Stimulated activated CD8-positive, alpha-beta memory T cell treated with anti-CD3 and anti-CD28 coated beads, Interleukin-15, amount 100 ng/mL, for 1 hour (primary cell): Measurements from ENCODE around the gene NUCB2.

Experiments
- DNase-seq: peaks from one replicate; pipeline ENCODE4 v3.0.0-alpha.2; 2020; ENCODE audit warnings: low read depth

The NUCB2 gene

DNA sequence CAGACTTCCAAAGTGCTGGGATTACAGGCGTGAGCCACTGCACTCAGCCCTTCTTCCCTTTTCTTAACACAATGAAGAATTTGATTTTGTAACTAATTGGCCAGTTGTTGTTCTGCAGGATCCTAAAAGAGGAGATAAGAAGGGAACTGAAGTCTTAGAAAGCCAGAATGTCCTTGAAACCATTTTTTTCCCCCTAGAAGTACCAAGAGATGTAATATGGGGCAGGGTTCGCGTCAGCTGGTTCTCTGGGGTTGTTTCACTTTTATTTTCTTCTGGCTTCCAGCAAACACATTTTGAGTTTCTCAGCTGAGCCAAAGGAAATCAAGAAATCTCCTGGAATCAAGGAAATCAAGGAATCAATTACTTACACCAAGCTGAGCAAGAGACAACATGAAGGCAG is 7.6 kb upstream of the NUCB2 start:
- no peak for DNase-seq

DNA sequence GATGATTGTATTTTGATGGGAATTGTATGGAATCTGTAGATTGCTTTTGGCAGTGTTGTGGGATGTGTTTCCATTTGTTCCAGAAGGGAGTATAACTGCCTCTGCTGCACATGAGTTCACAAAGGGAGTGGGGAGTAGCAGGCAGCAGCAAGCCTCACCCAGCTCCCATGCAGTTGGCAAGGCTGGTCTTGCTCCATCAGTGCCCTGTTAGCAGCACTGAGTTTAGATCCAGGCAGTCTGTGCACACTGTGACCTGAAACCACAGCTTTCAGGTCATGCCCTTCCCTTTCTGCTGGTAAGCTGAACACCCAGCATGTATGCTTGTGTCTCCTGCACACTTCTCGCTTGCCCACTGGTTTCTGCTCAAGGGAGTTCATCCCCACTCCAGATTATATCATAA is 3.7 kb upstream of the NUCB2 start:
- DNase-seq, result no peak

DNA sequence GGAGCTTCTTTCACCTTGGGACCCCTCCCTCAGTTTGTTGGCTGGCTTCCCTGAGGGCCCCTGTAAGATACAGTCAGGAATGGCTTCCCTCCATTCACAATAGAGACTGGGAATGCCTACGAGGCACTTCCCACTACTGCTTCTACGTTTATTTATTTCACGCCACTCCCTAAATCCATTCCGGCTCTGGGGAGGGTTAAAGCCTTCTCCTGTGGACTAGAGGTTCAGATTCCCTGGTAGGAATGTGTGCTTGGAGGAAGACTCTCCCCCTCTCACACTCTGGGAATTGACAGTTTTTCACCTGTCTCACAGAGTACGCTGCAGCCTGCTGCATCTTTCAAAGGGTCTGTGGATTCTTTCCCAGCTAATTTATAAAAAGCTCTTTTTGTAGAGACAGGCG is 3.3 kb upstream of the NUCB2 start:
- DNase-seq, result no peak

DNA sequence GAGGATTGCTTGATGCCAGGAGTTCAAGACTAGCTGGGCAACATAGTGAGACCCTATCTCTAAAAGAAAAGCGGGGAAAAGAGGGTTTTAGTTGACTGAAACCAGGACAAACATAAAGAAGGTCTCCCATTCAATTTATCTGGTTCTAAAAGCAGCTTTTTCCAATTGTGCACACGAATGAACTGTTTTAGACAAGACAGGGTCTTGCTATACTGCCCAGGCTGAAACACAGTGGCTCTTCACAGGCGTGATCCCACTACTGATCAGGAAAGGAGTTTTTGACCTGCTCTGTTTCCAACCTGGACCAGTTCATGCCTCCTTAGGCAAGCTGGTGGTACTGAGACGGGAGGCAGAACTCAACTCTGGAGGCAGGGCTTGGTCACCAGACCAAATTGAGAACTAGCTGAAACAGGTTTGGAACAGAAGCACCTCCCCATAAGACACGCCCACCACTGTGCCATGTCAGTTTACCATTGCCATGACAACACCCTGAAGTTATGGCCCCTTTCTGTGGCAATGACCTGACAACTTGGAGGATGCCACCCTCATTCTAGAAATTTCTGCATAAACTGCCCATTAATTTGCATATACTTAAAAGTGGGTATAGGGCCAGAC is 2.8 kb upstream of the NUCB2 start:
- DNase-seq, result no peak

DNA sequence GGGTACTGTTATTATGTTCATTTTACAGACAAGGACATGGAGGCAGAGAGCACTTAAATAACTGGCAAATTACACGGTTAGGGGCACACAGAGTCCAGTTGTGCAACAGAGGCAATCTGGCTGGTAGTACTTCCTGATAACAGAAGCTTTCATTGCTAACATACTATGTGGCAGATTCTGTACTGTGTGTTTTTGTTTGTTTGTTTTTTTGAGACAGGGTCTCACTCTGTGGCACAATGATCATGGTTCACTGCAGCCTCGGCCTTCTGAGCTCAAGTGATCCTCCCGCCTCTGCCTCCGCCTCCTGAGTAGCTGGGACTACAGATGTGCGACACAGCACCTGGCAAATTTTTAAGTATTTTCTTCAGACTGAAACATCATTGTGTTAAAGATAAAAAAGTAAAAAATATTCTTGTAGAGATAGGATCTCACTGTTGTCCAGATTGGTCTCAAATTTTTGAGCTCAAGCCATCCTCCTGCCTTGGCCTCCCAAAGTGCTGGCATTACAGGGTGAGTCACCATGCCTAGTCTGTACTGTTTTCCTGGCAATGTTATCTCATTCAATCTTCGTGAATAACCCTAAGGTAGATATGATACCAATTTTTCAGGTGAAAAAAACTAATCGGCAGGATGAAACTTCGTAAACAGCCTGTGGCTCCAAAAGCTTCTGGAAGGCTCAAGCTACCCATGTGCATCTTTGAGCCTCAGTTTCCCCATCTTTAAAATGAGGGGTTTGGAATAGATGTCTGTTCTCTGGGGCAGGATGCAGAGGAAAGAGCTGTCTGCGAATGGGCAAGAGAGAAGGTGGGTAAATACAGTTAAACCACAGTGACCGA is 921 bp upstream of the NUCB2 start:
- DNase-seq, result no peak

DNA sequence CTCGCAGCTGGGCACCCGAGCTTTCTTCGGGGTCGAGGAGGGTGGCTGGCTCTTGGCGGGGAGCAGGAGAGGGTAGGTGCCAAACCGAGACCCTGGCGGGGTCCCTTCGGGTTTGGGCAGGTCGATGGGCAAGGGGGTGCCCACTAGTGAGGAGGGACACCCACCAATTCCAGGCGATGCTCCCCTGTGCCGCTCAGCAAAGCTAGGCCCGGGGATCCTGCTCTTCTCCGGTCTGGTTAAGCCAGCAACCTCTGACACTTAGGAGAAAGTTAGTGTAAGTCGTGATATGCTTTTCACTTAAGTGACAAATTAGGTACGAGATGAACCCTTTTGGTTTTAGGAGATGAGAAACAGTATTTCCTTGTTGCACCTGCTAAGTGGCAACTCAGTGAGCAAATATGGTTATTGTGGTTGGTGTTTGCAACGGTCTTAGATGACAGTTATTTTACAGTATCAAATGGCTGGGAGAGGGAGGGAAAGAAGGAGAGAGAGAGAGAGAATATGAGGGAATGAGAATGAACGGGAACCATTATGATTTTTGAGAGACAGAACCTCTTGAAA is 565 bp downstream of the NUCB2 start:
- DNase-seq, result no peak

DNA sequence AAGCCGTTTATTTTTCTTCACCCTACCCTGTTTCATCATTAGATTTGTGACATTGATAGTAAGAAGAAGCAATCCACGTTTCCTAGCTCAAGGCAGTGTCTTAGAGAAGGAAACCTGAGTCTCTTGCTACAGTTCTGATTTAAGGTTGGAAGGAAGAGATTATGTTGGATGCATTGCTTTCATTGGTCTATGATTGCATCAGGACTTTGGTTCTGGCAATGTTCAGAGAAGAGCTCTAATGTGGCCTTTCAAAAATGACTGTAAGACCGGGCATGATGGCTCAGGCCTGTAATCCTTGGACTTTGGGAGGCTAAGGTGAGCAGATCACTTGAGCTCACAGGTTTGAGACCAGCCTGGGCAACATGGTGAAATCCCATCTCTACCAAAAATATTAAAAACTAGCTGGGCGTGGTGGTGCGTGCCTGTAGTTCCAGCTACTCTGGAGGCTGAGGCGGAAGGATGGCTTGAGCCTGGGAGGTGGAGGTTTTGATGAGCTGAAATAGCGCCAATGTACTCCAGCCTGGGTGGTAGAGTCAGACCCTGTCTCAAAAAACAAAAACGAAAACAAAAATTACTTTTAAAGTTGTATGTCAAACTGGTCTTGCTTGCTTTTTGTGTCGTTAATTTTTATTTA is 4.1 kb downstream of the NUCB2 start:
- no peak for DNase-seq

DNA sequence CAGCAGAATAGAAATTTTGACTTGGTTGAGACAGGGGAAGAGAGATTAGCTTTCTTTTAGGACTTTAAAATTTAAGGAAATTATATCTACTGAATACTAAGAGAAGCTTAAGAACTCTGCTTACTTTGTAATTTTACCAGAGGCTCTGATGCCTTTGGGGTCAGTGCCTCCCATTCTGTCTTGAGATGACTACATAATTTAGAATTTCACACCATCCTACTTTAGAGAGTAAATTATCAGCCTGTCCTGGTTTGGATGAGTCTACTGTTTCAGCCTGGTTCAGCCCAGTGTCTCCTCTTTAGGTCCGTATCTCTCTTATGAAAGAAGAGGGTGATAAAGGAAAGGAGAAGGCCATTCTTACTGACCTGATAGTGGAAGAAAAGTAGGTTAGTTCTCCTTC is 9.8 kb downstream of the NUCB2 start:
- no peak for DNase-seq

DNA sequence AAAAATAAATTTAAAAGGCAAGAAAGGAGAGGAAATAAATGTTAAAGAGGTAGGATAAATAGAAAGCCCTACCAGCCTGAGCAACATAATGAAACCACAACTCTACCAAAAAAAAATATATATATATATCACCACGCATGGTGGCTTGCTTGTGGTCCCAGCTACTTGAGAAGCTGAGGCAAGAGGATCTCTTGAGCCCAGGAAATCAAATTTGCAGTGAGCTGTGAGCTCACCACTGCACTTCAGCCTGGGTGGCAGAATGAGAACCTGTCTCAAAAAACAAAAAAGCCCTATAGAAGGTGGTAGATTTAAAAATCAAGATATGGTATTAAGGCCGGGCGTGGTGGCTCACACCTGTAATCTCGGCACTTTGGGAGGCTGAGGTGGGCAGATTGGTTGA is 10.5 kb downstream of the NUCB2 start:
- DNase-seq, result no peak

DNA sequence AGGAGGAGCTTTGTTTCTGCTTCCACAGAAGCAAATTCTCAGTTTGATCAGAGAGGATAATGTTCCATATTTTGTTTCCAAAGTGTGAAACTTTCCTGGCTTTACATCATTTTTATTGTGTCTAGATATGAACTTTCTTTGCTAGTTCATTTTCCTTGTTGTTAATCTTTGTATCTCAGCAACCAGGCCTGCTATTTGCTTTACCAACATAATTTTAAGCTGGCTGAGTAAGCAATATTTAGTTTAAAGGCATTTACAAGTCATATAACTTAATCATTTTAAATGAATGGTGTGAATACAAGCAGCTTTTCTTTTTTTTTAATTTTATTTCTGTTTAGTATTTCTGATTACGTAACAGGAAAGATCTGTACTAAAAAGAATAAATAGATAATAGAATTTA is 15.2 kb downstream of the NUCB2 start:
- no peak for DNase-seq

DNA sequence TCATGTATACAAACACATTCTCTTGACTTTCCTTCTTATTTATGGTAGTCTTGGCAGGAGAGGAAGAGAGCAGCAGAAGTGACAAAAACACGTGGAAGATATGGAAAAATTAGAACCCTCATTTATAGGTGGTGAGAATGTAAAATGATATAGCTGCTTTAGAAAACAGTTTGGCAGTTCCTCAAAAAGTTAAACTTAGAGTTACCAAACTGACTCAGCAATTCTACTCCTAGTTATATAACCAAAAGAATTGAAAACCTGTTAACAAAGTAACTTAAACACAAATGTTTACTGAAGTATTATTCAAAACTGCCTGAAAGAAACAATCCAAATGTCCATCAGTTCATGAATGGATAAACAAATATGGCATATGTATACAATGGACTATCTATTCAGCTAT is 16.8 kb downstream of the NUCB2 start:
- DNase-seq, result no peak

DNA sequence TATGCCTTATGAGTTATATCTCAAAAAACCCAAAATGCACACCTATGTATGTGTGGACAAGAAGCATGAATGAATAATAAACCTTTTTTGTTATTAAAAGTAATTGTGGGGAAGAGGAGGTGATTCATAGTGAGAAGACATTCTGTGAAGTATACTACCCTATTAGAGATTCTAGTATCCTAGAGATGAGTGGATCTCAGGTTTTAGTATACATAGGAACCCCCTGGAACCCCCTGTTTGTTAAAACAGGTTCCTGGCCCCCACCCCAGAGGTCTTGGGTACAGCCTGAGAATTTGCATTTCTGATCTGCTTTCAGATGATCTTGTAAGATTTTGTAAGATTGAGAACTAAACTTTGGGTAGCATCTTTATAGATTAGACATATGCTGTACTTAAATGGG is 17.5 kb downstream of the NUCB2 start:
- DNase-seq, result no peak

DNA sequence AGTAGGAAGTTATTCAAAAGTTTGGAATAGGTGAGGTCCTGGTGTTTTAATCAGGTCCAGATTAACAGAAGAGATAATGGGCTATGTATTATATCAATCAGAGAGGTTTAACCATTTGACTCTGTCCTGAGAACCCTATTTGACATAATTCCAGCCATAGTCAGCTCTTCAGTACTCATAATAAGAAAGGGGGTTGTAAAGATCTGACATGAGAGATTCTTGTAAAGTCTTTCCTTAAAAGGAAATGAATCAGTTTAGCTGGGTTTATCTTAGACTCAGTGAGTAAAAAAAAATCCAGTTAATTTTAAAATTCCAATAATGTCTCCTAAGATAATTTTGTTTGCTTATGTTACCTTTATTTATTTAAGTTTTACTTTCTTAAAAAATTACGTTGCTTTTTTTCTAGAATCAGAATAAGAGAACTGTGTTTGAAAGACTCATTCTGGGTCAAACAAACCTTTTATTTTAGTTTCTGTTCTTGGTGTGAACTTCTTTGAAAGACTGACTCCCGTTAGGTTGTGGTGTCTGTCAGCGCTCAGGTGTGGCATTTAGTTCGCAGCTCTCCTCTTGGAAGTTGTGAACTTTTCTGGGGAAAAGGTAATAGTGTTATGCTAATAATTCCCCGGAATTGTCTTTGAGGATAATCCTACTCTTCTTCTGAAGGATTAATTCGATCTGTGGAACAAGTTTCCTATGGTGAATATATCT is 20.5 kb downstream of the NUCB2 start:
- DNase-seq, result no peak

DNA sequence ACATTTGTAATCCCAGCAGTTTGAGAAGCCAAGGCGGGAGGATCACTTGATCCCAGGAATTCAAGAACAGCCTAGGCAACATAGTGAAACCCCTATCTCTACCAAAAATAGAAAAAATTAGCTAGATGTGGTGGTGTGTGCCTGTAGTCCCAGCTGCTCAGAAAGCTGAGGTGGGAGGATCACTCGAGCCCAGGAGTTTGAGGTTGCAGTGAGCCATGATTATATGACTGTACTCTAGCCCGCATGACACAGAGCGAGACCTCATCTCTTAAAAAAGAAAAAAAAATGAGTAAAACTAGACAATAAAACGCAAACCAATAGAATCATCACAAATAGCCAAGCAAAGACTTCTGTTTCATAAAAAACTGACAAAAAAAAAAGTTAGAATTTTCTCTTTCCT is 21.8 kb downstream of the NUCB2 start:
- no peak for DNase-seq

DNA sequence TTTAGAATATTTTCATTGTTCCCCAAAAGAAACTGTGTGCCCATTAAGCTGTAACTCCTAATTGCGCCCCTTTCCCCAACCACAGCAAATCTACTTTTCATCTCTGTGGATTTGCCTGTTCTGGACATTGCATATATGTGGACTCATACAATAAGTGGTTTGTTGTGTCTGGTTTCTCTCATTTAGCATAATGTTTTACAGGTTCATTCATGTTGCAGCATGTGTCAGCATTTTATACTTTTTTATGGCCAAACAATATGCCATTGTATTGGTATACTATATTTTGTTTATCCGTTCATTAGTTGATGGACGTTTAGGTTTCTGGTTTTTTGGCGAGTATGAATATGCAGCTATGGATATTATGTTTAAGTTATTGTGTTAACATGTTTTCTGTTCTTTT is 23.8 kb downstream of the NUCB2 start:
- no peak for DNase-seq

DNA sequence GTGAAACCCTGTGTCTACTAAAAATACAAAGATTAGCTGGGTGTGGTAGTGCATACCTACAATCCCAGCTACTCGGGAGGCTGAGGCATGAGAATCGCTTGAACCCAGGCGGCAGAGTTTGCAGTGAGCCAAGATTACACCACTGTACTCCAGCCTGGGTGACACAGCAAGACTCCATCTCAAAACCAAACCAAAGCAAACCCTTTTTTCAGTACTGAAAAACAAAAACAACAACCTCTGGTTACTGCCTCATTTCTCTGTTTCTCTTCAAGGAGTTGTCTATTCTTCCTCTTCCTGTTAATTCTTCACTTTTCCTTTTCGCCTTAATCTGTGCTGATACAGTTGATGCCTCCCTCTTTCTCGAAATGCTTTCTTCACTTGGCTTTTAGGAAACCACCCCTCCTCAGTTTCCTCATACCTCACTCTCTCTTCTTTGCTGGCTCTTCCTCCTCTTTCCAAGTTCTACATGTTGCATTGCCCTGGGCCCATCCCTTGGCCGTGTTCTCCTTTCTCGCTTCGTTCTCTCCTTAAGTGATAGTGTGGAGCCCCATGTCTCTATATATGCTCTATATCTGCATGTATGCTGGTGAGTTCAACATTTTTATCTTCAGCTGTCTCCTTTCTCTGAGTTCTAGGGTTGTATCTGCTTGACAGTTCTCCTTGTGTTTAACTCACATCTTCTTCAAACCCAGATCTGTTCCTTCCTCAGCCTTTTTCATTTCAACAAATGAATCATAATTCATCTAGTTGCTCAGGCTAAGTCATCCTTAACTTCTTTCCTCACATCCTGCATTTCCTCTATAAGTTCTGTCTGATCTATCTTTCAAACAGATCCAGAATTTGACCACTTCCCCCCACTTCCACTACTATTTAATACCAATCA is 37.1 kb downstream of the NUCB2 start:
- no peak for DNase-seq

DNA sequence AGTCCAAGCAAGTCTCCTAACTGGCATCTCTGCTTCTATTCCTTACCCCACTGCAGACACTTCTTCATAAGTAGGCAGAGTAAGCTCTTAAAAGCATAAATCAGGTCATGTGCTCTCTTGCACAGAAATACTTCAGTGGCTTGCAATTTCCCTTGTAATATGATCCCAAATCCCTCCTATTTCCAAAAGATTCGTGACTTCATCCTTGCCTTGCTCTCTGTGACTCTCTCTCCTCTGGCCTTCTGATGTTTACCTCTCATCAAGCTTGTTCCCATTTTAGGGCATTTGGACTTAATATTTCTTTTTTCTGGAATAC is 37.7 kb downstream of the NUCB2 start:
- no peak for DNase-seq

DNA sequence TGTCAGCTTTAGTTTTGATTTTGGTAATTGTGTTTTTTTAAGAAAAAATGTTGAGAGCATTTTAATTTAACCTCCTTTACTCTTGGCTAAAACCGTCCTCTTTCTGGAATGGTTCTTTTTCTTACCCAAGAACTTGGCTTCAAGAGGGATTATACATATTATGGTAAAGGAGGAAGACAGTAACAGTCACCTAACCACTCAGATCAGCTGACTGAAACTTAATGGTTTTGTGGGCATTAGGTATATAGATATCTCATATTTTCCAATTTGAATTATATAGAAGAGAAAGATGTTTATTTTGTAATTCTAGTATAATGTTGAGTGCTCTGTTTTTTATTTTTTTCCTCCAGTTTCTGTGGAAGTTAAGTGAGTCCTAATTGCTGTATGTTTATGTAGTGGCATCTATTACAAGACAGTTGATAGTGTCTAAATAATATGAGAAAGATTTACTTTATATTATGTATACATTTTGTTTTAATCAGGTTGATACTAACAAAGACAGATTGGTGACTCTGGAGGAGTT is 38.4 kb downstream of the NUCB2 start:
- no peak for DNase-seq

DNA sequence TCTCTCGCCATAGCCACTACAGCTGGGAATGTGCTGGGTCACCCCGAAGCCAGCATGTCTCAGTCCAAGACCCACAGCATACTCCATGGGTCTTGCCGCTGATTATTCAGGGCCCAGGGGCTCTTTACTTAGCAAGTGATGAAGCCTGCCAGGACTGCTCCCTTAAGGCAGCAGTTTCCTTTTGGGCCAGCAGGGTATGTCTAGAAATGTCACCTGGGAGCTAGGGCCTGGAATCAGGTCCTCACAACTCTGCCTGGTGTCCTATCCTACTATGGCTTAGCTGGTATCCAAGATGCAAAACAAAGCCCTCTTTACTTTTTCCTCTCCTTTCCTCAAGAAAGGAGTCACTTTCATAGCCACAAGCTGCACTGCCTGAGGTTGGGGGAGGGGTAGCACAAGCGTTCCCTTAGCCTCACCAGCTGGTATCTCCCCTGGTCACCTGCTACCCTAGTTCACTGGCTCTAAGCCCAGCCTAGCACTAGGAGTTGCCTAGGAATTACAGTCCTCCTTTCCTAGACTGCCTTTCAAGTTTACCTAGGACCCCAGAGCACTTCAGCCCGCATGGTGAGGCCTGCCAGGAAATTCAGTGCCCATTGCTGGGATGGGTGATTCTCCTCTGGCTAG is 52.4 kb downstream of the NUCB2 start:
- DNase-seq, result no peak

DNA sequence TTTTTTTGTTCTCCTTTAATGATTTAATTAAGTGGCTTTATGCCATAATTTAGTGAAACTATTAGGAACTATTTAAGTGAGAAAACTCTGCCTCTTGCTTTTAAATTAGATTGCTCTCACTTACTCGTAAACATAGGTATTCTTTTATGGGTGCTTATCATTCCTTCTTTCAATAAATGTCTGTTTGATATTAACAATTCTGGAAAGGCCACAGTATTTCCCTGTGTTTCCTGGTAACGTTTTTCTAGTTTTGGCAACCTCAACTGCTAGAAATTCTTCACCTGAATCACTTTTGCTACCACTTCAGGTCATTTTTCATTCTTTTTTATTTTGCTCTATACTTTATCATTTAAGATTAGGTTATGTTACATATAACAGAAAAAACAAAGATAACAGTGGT is 55.1 kb downstream of the NUCB2 start:
- no peak for DNase-seq
